Osteoblast (primary cell): ENCODE results near the gene SLC12A2. TPM values are rescaled to one million over a fixed set of nuclear protein-coding genes. Genes with fewer than 3 reads are reported as not detected.

Experiments used
- DNase-seq: peaks from one replicate; pipeline ENCODE4 v3.0.0; 2011; ENCODE audit warnings: low spot score, mixed read lengths; ENCODE audit not compliant: insufficient read length; ENCODE audit errors: missing footprints
- H2AFZ ChIP-seq: 2 replicates; pipeline ENCODE4 v1.6.0; 2011; ENCODE audit warnings: mild to moderate bottlenecking, low read length
- H3K27ac ChIP-seq: 2 replicates; pipeline ENCODE4 v1.5.1; 2011; ENCODE audit warnings: mild to moderate bottlenecking, low read depth, low read length, moderate library complexity
- H3K27me3 ChIP-seq: 2 replicates; pipeline ENCODE4 v1.6.0; 2012; ENCODE audit warnings: mild to moderate bottlenecking, control low read depth, inconsistent platforms, low read length, moderate library complexity; ENCODE audit not compliant: insufficient read depth
- H3K36me3 ChIP-seq: 2 replicates; pipeline ENCODE4 v1.5.1; 2011; ENCODE audit warnings: mild to moderate bottlenecking, low read length, control low read depth, moderate library complexity; ENCODE audit not compliant: insufficient read depth
- H3K4me1 ChIP-seq: 2 replicates; pipeline ENCODE4 v1.5.1; 2011; ENCODE audit warnings: mild to moderate bottlenecking, low read length, control low read depth, moderate library complexity; ENCODE audit not compliant: insufficient read depth
- H3K4me2 ChIP-seq: 2 replicates; pipeline ENCODE4 v1.6.0; 2011; ENCODE audit warnings: mild to moderate bottlenecking, low read length; ENCODE audit not compliant: insufficient read depth
- H3K4me3 ChIP-seq: fragments of 200-600 bp; sonication (generic); 3 replicates; pipeline ENCODE4 v1.5.1; 2012; ENCODE audit warnings: mild to moderate bottlenecking, low read length, inconsistent platforms; ENCODE audit not compliant: insufficient read depth
- H3K79me2 ChIP-seq: 2 replicates; pipeline ENCODE4 v1.6.0; 2012; ENCODE audit warnings: mild to moderate bottlenecking, low read length, control low read depth, inconsistent platforms; ENCODE audit not compliant: insufficient read depth
- H3K9me3 ChIP-seq: 2 replicates; pipeline ENCODE4 v1.5.1; 2011; ENCODE audit warnings: low read depth, low read length, control low read depth
- H4K20me1 ChIP-seq: 2 replicates; pipeline ENCODE4 v1.6.0; 2012; ENCODE audit warnings: mild to moderate bottlenecking, low read length, control low read depth; ENCODE audit not compliant: insufficient read depth
- CTCF ChIP-seq: IDR thresholded peaks from 2 replicates; pipeline ENCODE4 v1.5.1; 2011; ENCODE audit warnings: mild to moderate bottlenecking, low read depth, low read length, moderate library complexity; ENCODE audit errors: extremely low read depth
- total RNA-seq: library from RNA; depleted of rRNA; stranded (reverse); fragments of >200 nt; gene quantifications from 2 replicates; pipeline ENCODE4 v1.2.3, GENCODE V29; 2012

SLC12A2 gene
- total RNA-seq, 1 donor: 25.3 TPM

GRCh38 chr5:128100860-128101557 lies 17.4 kb downstream of the SLC12A2 start:
- peaks cover 2% of the 10 kb centered on the region for H3K9me3 ChIP-seq
- H3K4me1 ChIP-seq: no peaks in the 10 kb centered on the region
- TF ChIP-seq CTCF: no peak
- no peak overlapping the region for H3K4me2 ChIP-seq
- H3K4me3 ChIP-seq: no peak overlapping the region
- no peaks in the 10 kb centered on the region for H3K27me3 ChIP-seq
- peaks cover 12% of the 10 kb centered on the region for H3K79me2 ChIP-seq
- no peak overlapping the region for H2AFZ ChIP-seq
- H3K27ac ChIP-seq: no peak overlapping the region
- H4K20me1 ChIP-seq: no peaks in the 10 kb centered on the region
- no peaks in the 10 kb centered on the region for H3K36me3 ChIP-seq
- no peak for DNase-seq

GRCh38 chr5:128101676-128102075 lies 18.1 kb downstream of the SLC12A2 start:
- Histone ChIP-seq H3K79me2 (peaks cover 11% of the 10 kb centered on the region), H3K4me1 (no peaks in the 10 kb centered on the region), H3K4me3 (no peak overlapping the region), H3K4me2 (no peak overlapping the region), H3K27ac (no peak overlapping the region), H3K9me3 (peaks cover 2% of the 10 kb centered on the region), H4K20me1 (no peaks in the 10 kb centered on the region), H2AFZ (no peak overlapping the region), H3K27me3 (no peaks in the 10 kb centered on the region), H3K36me3 (no peaks in the 10 kb centered on the region)
- TF ChIP-seq CTCF: no peak
- no peak for DNase-seq

GRCh38 chr5:128105203-128105602 lies 21.6 kb downstream of the SLC12A2 start:
- no peak for TF ChIP-seq CTCF
- no peak overlapping the region for H3K27ac ChIP-seq
- H3K36me3 ChIP-seq: no peaks in the 10 kb centered on the region
- H3K4me2 ChIP-seq: no peak overlapping the region
- H3K79me2 ChIP-seq: peaks cover 11% of the 10 kb centered on the region
- DNase-seq: no peak
- no peaks in the 10 kb centered on the region for H3K9me3 ChIP-seq
- H3K4me3 ChIP-seq: no peak overlapping the region
- H3K4me1 ChIP-seq: no peaks in the 10 kb centered on the region
- H3K27me3 ChIP-seq: no peaks in the 10 kb centered on the region
- peak overlapping the region; percentile 31 for H2AFZ ChIP-seq
- H4K20me1 ChIP-seq: no peaks in the 10 kb centered on the region

GRCh38 chr5:128109138-128109537 lies 25.6 kb downstream of the SLC12A2 start:
- no peak overlapping the region for H3K4me3 ChIP-seq
- H3K4me1 ChIP-seq: peaks cover 2% of the 10 kb centered on the region
- no peaks in the 10 kb centered on the region for H3K27me3 ChIP-seq
- no peak for DNase-seq
- no peak for TF ChIP-seq CTCF
- H2AFZ ChIP-seq: no peak overlapping the region
- no peaks in the 10 kb centered on the region for H3K9me3 ChIP-seq
- no peak overlapping the region for H3K27ac ChIP-seq
- peaks cover 5% of the 10 kb centered on the region for H3K79me2 ChIP-seq
- no peaks in the 10 kb centered on the region for H4K20me1 ChIP-seq
- no peaks in the 10 kb centered on the region for H3K36me3 ChIP-seq
- no peak overlapping the region for H3K4me2 ChIP-seq
